Fibroblast of the aortic adventitia (primary cell): ENCODE results near the gene UBR1. TPM values are rescaled to one million over a fixed set of nuclear protein-coding genes. Genes with fewer than 3 reads are reported as not detected.
"Not testable (repeated sequence)": the region's sequence is repeated elsewhere in the genome, so short reads cannot be mapped to it uniquely, and the experiment has no call there.

Experiments
- DNase-seq: peaks from one replicate; pipeline ENCODE4 v3.0.0-alpha.2; 2010; ENCODE audit warnings: low read depth
- H3K4me3 ChIP-seq: 2 replicates; pipeline ENCODE4 v1.5.1; 2011; ENCODE audit warnings: low read depth, mild to moderate bottlenecking, control low read depth, low read length, moderate library complexity
- CTCF ChIP-seq: IDR thresholded peaks from 2 replicates; pipeline ENCODE4 v1.5.1; 2011; ENCODE audit warnings: mild to moderate bottlenecking, low read length, control low read depth, inconsistent platforms; ENCODE audit not compliant: insufficient read depth
- total RNA-seq: library from RNA; depleted of rRNA; stranded (reverse); fragments of >200 nt; gene quantifications from 2 replicates; pipeline ENCODE4 v1.2.3, GENCODE V29; 2012; ENCODE audit warnings: low replicate concordance

Gene UBR1
- total RNA-seq, 1 donor, result 38.1 TPM

- TF ChIP-seq CTCF, result no peak
- DNase-seq, result no peak
- no peak overlapping the region for H3K4me3 ChIP-seq
Observed at GRCh38 chr15:43143203-43143941, 37.5 kb upstream of the UBR1 start.

DNA sequence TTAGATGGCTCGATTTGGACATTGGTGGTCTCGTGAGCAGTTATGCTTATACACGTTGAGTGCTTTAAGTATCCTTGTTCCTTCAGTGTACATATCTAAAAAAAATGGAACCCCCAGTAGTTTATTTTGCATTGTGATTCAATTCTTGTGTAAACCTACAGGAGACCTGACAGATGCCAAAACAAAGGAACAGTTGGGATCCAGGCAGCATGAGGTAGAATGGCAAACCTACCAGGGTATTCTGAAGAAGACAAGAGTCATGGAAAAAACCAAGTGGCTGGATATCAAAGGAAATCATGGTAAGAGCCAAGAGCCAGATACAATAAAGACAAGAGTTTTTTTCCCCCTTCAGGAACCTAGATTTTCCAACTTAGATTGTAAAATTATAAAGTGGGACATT, 29.5 kb upstream of the UBR1 start:
- DNase-seq, result no peak
- H3K4me3 ChIP-seq, result no peak overlapping the region
- no peak for TF ChIP-seq CTCF

GRCh38 chr15:43134157-43134635, 28.4 kb upstream of the UBR1 start:
- no peak for DNase-seq
- peak overlapping the region; percentile 77 for H3K4me3 ChIP-seq
- no peak for TF ChIP-seq CTCF

- H3K4me3 ChIP-seq, result peak within 1 kb of the TSS; percentile 77
- TF ChIP-seq CTCF, result no peak
- peak; percentile 39 for DNase-seq
Observed at GRCh38 chr15:43133430-43134156, 27.8 kb upstream of the UBR1 start, which contains the start of gene TMEM62. Gene TMEM62 (plus strand): TSS chr15:43133586. CDS start chr15:43133803, 217 bp downstream.

DNA sequence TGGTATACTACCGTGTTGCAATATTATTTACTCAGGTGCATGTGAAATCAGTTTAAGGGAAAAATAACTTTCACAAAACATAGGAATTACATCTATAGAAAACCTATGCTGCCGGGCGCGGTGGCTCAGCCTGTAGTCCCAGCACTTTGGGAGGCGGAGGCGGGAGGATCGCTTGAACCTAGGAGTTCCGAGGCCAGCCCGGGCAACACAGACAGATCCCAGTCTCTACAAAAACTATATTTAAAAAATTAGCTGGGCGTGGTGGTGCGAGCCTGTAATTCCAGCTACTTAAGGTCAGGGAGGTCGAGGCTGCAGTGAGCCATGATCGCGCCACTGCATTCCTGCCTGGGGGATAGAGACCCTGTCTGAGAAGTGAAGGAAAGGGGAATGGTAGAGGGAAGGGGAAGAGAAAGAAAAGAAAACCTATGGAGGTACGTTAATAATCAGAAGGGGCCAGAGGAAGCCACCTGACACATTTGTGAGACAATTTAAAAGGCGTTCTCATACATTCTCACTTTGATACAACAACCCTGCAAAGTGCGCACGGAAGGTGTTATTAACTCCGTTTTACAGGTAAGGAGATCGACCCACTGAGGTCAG, 27.1 kb upstream of the UBR1 start:
- no peak for DNase-seq
- TF ChIP-seq CTCF, result no peak

DNA sequence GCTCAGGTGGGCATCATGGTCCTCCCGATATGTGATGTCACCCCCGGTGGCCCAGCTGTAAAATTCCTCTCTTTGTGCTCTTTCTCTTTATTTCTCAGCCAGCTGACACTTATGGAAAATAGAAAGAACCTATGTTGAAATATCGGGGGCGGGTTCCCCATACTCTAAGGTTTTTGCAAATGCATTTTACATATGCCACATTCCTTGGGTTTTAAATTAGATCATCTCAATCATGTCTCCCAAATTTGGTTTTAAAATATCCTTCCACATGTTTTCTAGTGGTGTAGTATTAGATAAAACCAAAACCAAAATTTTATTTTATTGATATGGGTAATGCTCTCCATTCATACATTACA, 23.1 kb upstream of the UBR1 start:
- no peak for DNase-seq
- no peak for TF ChIP-seq CTCF
- H3K4me3 ChIP-seq, result no peak overlapping the region

More for the DNA sequence above, 27.1 kb upstream of the UBR1 start:
- peak overlapping the region; percentile 77 for H3K4me3 ChIP-seq

DNA sequence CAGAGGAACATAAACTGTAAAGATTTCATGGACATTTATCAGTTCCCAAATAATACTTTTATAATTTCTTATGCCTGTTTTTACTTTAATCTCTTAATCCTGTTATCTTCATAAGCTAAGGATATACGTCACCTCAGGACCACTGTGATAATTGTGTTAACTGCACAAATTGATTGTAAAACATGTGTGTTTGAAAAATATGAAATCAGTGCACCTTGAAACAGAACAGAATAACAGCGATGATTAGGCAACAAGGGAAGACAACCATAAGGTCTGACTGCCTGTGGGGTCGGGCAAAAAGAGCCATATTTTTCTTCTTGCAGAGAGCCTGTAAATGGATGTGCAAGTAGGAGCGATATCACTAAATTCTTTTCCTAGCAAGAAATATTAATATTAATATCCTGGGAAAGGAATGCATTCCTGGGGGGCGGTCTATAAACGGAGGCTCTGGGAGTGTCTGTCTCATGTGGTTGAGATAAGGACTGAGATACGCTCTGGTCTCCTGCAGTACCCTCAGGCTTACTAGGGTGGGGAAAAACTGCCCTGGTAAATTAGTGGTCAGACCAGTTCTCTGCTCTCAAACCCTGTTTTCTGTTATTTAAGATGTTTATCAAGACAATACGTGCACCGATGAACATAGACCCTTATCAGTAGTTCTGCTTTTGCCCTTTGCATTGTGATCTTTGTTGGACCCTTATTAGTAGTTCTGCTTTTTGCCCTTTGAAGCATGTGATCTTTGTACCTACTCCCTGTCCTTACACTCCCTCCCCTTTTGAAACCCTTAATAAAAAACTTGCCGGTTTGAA, 22.5 kb upstream of the UBR1 start:
- not testable (repeated sequence) for H3K4me3 ChIP-seq, DNase-seq
